ENCODE measurements around the gene HPCA. TPM values are rescaled to one million over a fixed set of nuclear protein-coding genes. Genes with fewer than 3 reads are reported as not detected.

Gene HPCA
- total and polyA plus RNA-seq, 2 of the 8 experiments (the other 6 are each of a cell fraction or from before 2014, with no cell fraction given), result 0.70 to 1.4 TPM

DNA sequence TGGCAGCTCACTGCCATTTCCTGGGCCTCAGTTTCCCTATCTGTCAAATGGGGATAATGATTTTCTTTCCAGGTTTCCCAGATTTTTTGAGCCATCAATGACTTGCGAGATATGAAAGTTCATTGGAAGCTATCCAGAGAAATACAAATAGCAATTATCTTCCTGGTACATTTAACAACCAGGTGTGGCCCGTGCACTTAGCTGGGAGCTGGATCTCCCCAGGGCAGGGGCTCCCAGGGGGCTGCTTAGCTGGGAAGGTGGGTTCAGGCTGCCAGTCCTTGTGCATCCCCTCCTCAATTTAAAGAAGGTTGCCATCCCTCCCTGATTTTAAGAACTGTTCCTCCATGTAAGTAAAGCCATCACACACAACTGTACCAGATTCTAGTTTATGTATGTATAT is 18.5 kb downstream of the HPCA start:
- 92% methylated on average over 2 of the region's 2 CpGs; no CpG with 5 or more reads in 1 of the 2 experiments for WGBS, 2 experiments (ENCODE audit: extremely low coverage in 1 of 2, insufficient coverage in 1 of 2, insufficient read length in 1 of 2, insufficient replicate concordance in 2 of 2, low coverage in 1 of 2, low lambda C conversion rate in 2 of 2, missing lambda C conversion rate in 1 of 2)
- Histone ChIP-seq H3K4me1 (replicated peaks in 1 of 4; ENCODE audit: control insufficient read depth in 3 of 4, insufficient read depth in 4 of 4, low read length in 3 of 4) (peaks cover 0 to 11% (median 8%) of the 10 kb centered on the region in 4 experiments; a peak in 6 of 7 replicates), H4K8ac (ENCODE audit: extremely low read depth, insufficient read depth, low read length) (no peak overlapping the region), H3K27ac (ENCODE audit: low read depth, low read length) (no peak overlapping the region), H3K9me3 (ENCODE audit: insufficient read depth in 2 of 2, low read depth in 1 of 2, low read length in 1 of 2) (no peaks in the 10 kb centered on the region), H4K5ac (ENCODE audit: insufficient read length, low read depth, low read length) (no peak overlapping the region), H2BK12ac (ENCODE audit: low read depth, low read length) (no peak overlapping the region), H2AK5ac (ENCODE audit: low read depth, low read length) (no peak overlapping the region), H3K79me1 (ENCODE audit: low read depth, low read length) (no peaks in the 10 kb centered on the region), H2BK15ac (ENCODE audit: low read length) (no peak overlapping the region), H2BK120ac (replicated peaks; ENCODE audit: low read depth, low read length) (no peak overlapping the region), H3K4me3 (ENCODE audit: extremely low read depth in 1 of 4, insufficient read depth in 2 of 4, low read depth in 3 of 4, low read length in 4 of 4) (no peak overlapping the region), H2BK5ac (ENCODE audit: low read depth, low read length) (no peak overlapping the region), H3K56ac (replicated peaks; ENCODE audit: insufficient read length, low read depth, low read length) (no peak overlapping the region), H3K9ac (replicated peaks in 1 of 4; ENCODE audit: extremely low read depth in 1 of 4, low read depth in 3 of 4, low read length in 3 of 4) (no peak overlapping the region), H3K36me3 (ENCODE audit: control insufficient read depth in 2 of 4, insufficient read depth in 4 of 4, low read length in 3 of 4) (no peaks in the 10 kb centered on the region), H3K23me2 (ENCODE audit: low read depth, low read length) (peaks cover 11% of the 10 kb centered on the region; the same call in 1 of the 2 replicates), H3K23ac (ENCODE audit: insufficient read length) (no peak overlapping the region), H3K27me3 (replicated peaks in 1 of 4; ENCODE audit: control insufficient read depth in 3 of 4, extremely low read depth in 1 of 4, insufficient read depth in 3 of 4, low read length in 3 of 4) (peaks cover 12 to 28% (median 24%) of the 10 kb centered on the region in 4 experiments), H3K79me2 (ENCODE audit: control insufficient read depth in 1 of 2, insufficient read depth in 2 of 2, low read length in 2 of 2) (no peaks in the 10 kb centered on the region), H3K18ac (ENCODE audit: extremely low read depth, low read length) (no peak overlapping the region), H3K4me2 (ENCODE audit: insufficient read depth in 1 of 2, low read depth in 2 of 2, low read length in 2 of 2) (no peak overlapping the region), H3K4ac (replicated peaks; ENCODE audit: insufficient read length, low read depth, low read length) (no peak overlapping the region), H2BK20ac (ENCODE audit: low read length) (no peak overlapping the region), H2AFZ (ENCODE audit: low read length) (no peak overlapping the region), H3K14ac (ENCODE audit: insufficient read length) (no peak overlapping the region), H4K20me1 (replicated peaks in 1 of 2; ENCODE audit: control insufficient read depth in 1 of 2, insufficient read depth in 2 of 2, low read length in 2 of 2) (peaks cover under 1 to 4% of the 10 kb centered on the region in 2 experiments), H4K91ac (replicated peaks; ENCODE audit: insufficient read length, low read length) (no peak overlapping the region)
- POLR2A ChIA-PET (ENCODE audit: partially characterized antibody), result interaction anchor here (0.7 to 1.4 kb wide), 2 partner anchors 60 to 65 kb away, joined by 3 read pairs; partner anchors contain the start of gene RNF19B
- DNase-seq (ENCODE audit: low read depth in 1 of 2, low spot score in 2 of 2) (no peak), FAIRE-seq (no peak)
- CTCF ChIA-PET (ENCODE audit: partially characterized antibody), result interaction anchor here (0.5 to 1.6 kb wide), 8 partner anchors 12 to 307 kb away, joined by 3 to 5 read pairs (median 3); no protein-coding TSS in a partner anchor
- TF ChIP-seq EZH2 (IDR thresholded peaks at IDR 0.05; ENCODE audit: low read depth, low read length, severe bottlenecking) (no peak), RFX5 (IDR thresholded peaks at IDR 0.05; ENCODE audit: borderline replicate concordance, low read depth, low read length) (no peak), BCL11A (IDR thresholded peaks at IDR 0.05; ENCODE audit: low read depth in 2 of 2, low read length in 2 of 2) (no peak), CBX8 (IDR thresholded peaks at IDR 0.05; ENCODE audit: borderline replicate concordance, low read depth, low read length) (no peak), EP300 (IDR thresholded peaks at IDR 0.05; ENCODE audit: borderline replicate concordance in 1 of 2, low read depth in 2 of 2, low read length in 2 of 2) (no peak), YY1 (IDR thresholded peaks at IDR 0.05; ENCODE audit: low read depth, low read length) (no peak), FOSL1 (IDR thresholded peaks at IDR 0.05; ENCODE audit: insufficient read depth, low read depth, low read length) (no peak), KDM1A (IDR thresholded peaks at IDR 0.05; ENCODE audit: borderline replicate concordance, low read length) (no peak), EGR1 (IDR thresholded peaks at IDR 0.05; ENCODE audit: borderline replicate concordance, low read depth, low read length) (no peak), SAP30 (IDR thresholded peaks at IDR 0.05; ENCODE audit: insufficient read depth, insufficient replicate concordance, low read length) (no peak), NRF1 (IDR thresholded peaks at IDR 0.05; ENCODE audit: low read depth, low read length) (no peak), CBX5 (IDR thresholded peaks at IDR 0.05; ENCODE audit: low read depth, low read length) (no peak), JUND (IDR thresholded peaks at IDR 0.05; ENCODE audit: low read length) (no peak), TAF7 (optimal IDR thresholded peaks at IDR 0.05; ENCODE audit: borderline replicate concordance, low read depth, low read length) (no peak)
